Measurements from ENCODE around the gene CPEB1. TPM values are rescaled to one million over a fixed set of nuclear protein-coding genes. Genes with fewer than 3 reads are reported as not detected.

The CPEB1 gene
- total RNA-seq, 2 experiments from 2014 or later = 1.2 to 1.6 TPM

DNA sequence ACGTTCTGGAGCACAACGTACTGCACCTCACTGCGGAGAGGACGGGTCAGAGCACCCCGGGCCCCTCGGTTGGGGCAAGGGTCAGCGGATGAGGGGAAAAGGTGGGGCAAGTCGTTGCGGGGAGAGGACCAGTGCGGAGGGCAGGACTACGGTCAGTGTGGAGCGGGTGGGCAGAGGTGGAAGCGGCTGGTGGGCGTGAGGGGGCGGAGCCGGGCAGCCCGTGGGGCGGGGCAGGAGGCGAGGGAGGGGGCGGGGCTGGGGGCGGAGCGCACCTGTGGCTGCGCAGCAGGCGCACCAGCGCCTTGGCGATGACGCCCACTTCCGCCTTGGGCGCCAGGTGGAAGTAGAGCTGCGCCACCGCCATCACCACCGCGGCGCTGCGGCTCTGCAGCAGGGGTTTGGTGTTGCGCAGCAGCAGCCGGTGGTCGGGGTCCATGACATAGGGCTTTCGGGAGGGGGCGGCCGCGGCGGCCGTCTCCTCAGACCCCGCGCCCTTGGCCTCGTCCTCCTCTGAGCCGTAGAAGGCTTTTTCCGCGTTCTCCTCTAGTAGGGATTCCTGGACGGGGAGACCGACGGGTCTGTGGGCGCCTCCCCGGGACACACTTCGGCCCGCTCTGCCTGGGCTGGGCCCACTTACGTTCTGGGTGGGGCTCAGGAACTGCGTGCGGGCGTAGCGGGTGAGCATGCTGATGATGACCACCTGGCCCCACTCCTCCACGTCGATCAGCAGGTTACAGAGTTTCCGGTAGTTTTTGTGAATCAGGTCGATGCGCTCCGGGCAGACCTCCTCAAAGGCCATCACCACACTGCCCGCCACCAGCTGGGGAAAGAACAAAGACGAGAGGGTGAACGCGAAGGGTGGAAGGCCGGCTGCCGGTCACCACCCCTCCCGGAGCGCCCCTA is 33.3 kb upstream of the CPEB1 start:
- Mint-ChIP-seq H3K9me3 (no peaks in the 10 kb centered on the region), H3K27ac (peak overlapping the region; percentile 81), H3K4me1 (ENCODE audit: low read depth) (peaks cover 6% of the 10 kb centered on the region), H3K36me3 (ENCODE audit: low read depth) (no peaks in the 10 kb centered on the region), H3K4me3 (peak overlapping the region; percentile 81), H3K27me3 (no peaks in the 10 kb centered on the region)
- DNase-seq (peak; percentile 84), ATAC-seq (peak; percentile 98)
- ChIA-PET POLR2A (interaction anchor here (0.8 to 1.0 kb wide), 4 partner anchors 21 to 140 kb away, joined by 3 to 5 read pairs (median 3); partner anchors contain the start of gene RPS17), CTCF (interaction anchor here (0.5 to 1.4 kb wide), 4 partner anchors 30 to 311 kb away, joined by 3 to 5 read pairs (median 3); no protein-coding TSS in a partner anchor)
- TF ChIP-seq CTCF (IDR thresholded peaks at IDR 0.05) = peak; percentile 46
- intact Hi-C loops (cut with micrococcal nuclease) = no loop called here

GRCh38 chr15:82679626-82680199 is 32.5 kb upstream of the CPEB1 start:
- H3K36me3 Mint-ChIP-seq (ENCODE audit: low read depth) = no peaks in the 10 kb centered on the region

GRCh38 chr15:82677720-82678323 is 30.7 kb upstream of the CPEB1 start:
- no peak overlapping the region for H3K27ac Mint-ChIP-seq
- H3K9me3 Mint-ChIP-seq = no peaks in the 10 kb centered on the region

More at GRCh38 chr15:82679626-82680199, 32.5 kb upstream of the CPEB1 start:
- ChIA-PET POLR2A (interaction anchor here (1.0 kb wide), 1 partner anchor 139 kb away, joined by 3 read pairs; the partner anchor contains the start of gene RPS17), CTCF (interaction anchor here (0.5 kb wide), 1 partner anchor 311 kb away, joined by 3 read pairs; no protein-coding TSS in a partner anchor)
- H3K27ac Mint-ChIP-seq = no peak overlapping the region
- ATAC-seq (no peak), DNase-seq (no peak)
- TF ChIP-seq CTCF (IDR thresholded peaks at IDR 0.05) = no peak
- H3K27me3 Mint-ChIP-seq = no peaks in the 10 kb centered on the region
- peaks cover 6% of the 10 kb centered on the region for H3K4me1 Mint-ChIP-seq (ENCODE audit: low read depth)
- intact Hi-C loops (cut with micrococcal nuclease) = no loop called here
- H3K4me3 Mint-ChIP-seq = peak overlapping the region; percentile 81
- no peaks in the 10 kb centered on the region for H3K9me3 Mint-ChIP-seq

DNA sequence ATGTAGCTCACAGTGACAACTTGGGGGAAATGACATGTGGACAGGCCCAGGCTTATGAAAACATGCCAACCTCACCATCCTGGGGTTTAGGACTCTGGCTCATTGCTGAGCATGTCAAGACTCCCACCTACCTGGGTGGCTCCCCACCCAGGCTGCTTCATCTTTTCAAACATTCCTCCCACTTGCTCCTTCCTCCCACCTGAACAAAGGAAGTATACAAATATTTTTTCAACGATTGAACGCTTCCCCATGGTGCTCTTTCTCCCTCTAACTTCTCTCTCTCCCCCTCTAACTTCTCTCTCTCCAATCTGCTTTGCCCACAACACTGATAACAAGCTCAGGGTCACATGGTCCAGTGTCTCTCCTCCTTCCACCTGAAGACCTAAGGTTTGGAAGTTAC is 27.7 kb upstream of the CPEB1 start:
- Mint-ChIP-seq H3K36me3 (ENCODE audit: low read depth) (no peaks in the 10 kb centered on the region), H3K27me3 (no peaks in the 10 kb centered on the region), H3K27ac (no peak overlapping the region), H3K4me1 (ENCODE audit: low read depth) (no peaks in the 10 kb centered on the region), H3K9me3 (no peaks in the 10 kb centered on the region), H3K4me3 (no peak overlapping the region)
- DNase-seq (no peak), ATAC-seq (no peak)
- TF ChIP-seq CTCF (IDR thresholded peaks at IDR 0.05) = no peak
- POLR2A ChIA-PET = no interaction called here
- intact Hi-C loops (cut with micrococcal nuclease) = no loop called here
- CTCF ChIA-PET = no interaction called here

More at GRCh38 chr15:82677720-82678323, 30.7 kb upstream of the CPEB1 start:
- intact Hi-C loops (cut with micrococcal nuclease) = no loop called here
- TF ChIP-seq CTCF (IDR thresholded peaks at IDR 0.05) = no peak
- DNase-seq (no peak), ATAC-seq (no peak)
- CTCF ChIA-PET = no interaction called here
- Mint-ChIP-seq H3K4me3 (no peak overlapping the region), H3K4me1 (ENCODE audit: low read depth) (peaks cover 6% of the 10 kb centered on the region), H3K27me3 (no peaks in the 10 kb centered on the region), H3K36me3 (ENCODE audit: low read depth) (no peaks in the 10 kb centered on the region)
- POLR2A ChIA-PET = no interaction called here

Measured in activated CD8-positive, alpha-beta T cell treated with anti-CD3 and anti-CD28 coated beads for 36 hours (primary cell).